GM19099 (cell line): ENCODE results near the gene THOC2.

Experiments
- POLR2A ChIP-seq: IDR thresholded peaks from 3 replicates; pipeline ENCODE4 v1.6.1; 2011; ENCODE audit warnings: low read depth; ENCODE audit not compliant: insufficient read length; ENCODE audit errors: extremely low read depth

THOC2 gene

DNA sequence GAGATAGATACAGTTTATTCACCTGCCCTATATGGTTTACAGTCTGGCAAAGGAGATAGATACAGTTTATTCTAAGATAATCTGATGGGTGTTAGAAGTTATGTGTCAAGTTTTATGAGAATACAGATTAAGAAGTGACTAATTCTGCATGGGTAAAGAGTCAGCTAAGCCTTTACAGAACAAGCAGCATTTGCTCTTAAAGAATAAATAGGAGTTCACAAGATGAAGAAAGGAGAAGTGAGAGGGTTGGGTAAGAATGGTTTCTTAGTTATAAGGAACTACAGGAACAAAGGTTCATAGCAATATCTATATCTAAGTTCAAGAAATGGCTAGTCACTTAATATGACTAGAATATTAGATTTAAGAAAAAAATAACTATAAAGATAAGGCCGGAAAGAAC lies 47.6 kb downstream of the THOC2 start:
- TF ChIP-seq POLR2A = no peak

DNA sequence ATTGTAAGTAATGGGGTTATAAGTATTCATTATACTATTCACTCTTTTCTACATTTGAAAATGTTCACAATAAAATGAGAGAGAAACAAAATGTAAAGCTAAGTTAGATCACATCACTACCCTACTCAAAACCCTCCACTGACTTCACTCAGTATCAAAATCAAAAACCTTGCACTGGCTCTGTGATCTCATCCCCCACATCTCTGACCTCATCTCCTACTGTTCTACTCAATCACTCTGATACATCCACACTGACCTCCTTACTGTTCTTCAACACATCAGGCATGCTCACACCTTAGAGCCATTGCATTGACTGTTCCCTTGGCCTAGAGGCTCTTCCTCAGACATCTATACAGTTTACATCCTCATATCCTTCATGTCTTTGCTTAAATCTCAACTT lies 50.7 kb downstream of the THOC2 start:
- no peak for TF ChIP-seq POLR2A

DNA sequence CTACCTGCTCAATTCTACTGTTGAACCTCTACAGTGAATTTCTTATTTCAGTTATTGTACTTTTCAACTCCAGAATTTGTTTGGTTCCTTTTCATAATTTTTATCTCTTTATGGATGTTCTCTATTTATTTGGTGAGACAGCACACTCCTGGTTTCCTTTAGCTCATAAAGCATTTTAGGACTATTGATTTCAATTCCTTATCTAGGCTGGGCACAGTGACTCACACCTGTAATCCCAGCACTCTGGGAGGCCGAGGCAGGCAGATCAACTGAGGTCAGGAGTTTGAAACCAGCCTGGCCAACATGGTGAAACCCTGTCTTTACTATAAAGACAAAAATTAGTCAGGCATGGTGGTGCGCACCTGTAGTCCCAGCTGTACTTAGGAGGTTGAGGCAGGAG lies 57.7 kb downstream of the THOC2 start:
- TF ChIP-seq POLR2A = no peak

DNA sequence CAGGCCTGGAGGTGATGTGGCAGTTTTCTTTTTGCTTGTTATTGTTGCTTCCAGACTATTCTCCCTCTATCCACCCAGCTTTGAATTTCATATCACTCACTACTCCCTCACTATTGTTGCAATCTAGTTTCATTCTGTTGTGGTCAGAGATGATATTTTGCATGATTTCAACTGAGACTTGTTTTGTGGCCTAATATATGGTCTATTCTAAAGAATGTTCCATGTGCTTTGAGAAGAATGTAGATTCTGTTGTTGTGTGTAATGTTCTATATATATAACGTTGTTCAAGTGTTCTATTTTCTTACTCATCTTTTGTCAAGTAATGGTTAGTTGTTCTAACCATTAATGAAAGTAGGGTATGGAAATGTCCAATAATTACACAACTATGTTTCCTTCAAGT lies 59.0 kb downstream of the THOC2 start:
- no peak for TF ChIP-seq POLR2A

GRCh38 chrX:123665197-123665596 lies 67.7 kb downstream of the THOC2 start:
- no peak for TF ChIP-seq POLR2A

DNA sequence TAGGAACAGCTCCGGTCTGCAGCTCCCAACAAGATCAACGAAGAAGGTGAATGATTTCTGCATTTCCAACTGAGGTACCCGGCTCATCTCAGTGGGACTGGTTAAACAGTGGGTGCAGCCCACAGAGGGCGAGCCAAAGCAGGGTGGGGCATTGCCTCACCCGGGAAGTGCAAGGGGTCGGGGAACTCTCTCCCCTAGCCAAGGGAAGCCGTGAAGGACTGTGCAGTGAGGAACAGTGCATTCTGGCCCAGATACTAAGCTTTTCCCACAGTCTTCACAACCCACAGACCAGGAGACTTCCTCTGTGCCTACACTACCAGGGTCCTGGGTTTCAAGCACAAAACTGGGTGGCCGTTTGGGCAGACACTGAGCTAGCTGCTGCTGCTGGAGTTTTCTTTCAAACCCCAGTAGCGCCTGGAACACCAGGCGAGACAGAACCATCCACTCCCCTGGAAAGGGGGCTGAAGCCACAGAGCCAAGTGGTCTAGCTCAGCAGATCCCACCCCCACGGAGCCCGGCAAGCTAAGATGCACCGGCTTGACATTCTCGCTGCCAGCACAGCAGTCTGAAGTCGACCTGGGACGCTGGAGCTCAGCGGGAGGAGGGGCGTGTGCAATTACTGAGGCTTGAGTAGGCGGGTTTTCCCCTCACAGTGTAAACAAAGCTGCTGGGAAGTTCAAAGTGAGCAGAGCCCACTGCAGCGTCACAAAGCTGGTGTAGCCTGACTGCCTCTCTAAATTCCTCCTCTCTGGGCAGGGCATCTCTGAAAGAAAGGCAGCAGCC lies 84.6 kb downstream of the THOC2 start:
- no peak for TF ChIP-seq POLR2A

GRCh38 chrX:123647244-123647643 lies 85.6 kb downstream of the THOC2 start:
- TF ChIP-seq POLR2A = no peak

GRCh38 chrX:123629502-123629901 lies 103.3 kb downstream of the THOC2 start:
- no peak for TF ChIP-seq POLR2A

DNA sequence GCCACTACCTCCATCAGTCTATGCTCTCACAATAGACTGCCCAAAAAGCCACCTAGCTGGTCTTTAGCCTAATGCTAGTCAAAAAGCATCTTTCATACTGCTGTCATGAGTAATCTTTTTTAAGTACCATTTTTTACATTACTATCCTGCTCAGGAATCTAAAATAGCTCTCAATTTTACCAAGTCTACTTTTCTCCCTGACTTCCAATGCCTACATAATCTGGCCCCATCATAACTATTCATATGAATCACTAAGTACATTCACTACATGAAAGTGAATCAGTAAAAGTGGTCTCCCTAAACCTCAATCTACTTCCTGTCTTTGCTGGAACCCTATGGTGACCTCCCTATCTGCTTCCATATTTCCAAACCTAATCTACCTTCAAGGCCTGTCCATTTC lies 105.9 kb downstream of the THOC2 start:
- TF ChIP-seq POLR2A = no peak

- no peak for TF ChIP-seq POLR2A
Measured at GRCh38 chrX:123625952-123626351, 106.9 kb downstream of the THOC2 start.

- no peak for TF ChIP-seq POLR2A
Measured at GRCh38 chrX:123625477-123625876, 107.4 kb downstream of the THOC2 start.

DNA sequence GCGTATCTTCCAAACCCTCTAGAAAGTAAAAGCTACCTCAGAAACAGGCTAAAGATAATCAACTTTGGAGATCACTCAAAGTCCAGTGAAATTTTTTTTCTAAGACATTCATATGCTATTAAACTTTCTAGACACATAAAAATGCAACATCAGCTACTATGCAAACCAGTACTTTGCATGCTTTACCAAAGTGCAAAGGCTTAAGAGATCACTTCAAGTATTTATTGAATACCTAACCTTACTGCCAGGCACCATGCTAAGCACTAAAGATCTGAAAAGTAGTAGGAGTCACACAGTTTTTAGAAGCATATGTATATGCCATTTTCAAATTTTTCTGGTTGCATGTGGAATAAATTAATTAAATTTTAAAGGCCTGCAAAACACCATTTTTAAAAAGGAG lies 115.8 kb downstream of the THOC2 start:
- TF ChIP-seq POLR2A = no peak

DNA sequence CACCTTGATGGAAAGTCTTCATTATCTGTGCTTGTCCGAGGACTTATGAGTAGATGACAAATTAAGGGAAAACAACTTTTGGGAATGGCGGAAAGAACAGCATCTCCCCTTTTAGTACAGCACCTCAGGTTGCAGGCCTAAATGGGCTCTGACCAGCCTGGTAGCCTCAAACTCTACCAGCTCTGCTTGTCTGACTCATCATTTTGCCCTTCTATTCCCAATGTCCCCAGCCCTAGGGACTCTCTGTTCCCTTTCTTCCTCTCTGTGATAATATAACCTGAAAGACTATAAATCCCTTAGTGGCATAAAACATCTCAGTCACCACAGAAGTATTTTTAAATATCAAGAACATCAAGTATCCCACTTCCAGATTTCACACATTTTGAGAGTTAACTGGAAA lies 121.9 kb downstream of the THOC2 start:
- no peak for TF ChIP-seq POLR2A

DNA sequence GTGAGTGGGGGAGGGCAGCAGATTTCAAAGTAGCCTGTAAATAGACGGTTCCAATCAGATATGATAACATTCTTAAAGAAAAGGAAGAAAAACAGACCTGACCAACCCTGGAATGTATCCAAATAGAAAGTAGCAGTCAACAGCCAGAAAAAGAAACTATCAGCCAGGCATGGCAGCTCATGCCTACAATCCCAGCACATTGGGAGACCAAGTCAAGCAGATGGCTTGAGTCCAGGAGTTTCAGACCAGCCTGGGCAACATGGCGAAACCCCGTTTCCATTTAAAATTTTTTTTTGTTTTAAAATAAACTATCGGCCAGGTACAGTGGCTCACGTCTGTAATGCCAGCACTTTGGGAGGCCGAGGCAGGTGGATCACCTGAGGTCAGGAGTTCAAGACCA lies 125.0 kb downstream of the THOC2 start:
- TF ChIP-seq POLR2A = no peak

DNA sequence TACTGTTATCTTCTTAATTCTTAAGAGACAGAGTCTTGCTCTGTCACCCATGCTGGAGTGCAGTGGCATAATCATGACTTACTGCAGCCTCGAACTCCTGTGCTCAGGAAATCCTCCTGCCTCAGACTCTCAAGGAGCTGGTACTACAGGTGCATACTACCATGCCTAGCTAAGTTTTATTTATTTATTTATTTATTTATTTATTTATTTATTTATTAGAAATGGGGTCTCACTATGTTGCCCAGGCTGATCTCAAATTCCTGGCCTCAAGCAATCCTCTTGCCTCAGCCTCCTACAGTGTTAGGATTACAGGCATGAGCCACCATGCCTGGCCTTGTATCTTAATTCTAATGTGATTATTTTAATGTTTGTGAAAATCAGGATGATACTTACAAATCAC lies 125.6 kb downstream of the THOC2 start:
- no peak for TF ChIP-seq POLR2A

DNA sequence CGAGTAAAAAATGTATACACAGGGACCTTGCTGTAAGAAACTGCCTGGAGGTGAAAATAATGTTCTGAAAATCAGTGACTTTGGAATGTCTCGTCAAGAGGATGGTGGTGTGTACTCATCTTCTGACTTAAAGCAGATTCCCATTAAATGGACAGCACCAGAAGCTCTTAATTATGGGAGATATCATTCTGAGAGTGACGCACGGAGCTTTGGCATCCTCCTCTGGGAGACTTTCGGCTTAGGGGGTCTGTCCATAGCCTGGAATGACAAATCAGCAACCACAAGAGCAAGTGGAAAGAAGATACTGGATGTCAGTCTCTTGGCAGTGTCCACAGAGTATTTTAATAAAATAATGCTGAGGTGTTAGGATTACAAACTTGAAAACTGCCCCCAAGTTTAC lies 129.4 kb downstream of the THOC2 start:
- no peak for TF ChIP-seq POLR2A

- no peak for TF ChIP-seq POLR2A
Measured at GRCh38 chrX:123601437-123601836, 131.4 kb downstream of the THOC2 start.

DNA sequence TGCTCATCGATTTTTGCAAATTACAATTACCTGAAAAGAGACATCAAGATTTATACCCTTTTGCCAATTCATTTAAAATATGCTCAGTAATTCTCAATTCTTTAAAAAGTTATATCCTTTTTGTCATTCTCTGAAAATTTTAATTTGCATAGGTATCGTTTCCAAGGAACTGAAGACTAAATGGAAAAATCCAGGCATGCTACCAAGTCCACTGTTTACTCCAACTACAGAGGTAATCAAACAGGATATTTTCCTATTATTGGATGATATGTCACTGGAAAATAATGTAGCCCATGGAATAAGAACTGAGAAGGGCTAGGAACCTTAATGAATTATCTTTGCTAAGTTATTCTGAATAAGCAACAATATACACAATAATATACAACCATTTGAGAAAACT lies 132.7 kb downstream of the THOC2 start:
- TF ChIP-seq POLR2A = no peak

GRCh38 chrX:123590842-123591486 lies 141.9 kb downstream of the THOC2 start:
- no peak for TF ChIP-seq POLR2A
